H1 (cell line): ENCODE data around the gene EEIG1. TPM values are rescaled to one million over a fixed set of nuclear protein-coding genes. Genes with fewer than 3 reads are reported as not detected.

Source experiments
- CTCF ChIA-PET: fragments of 300-600 bp; sonication (Branson Sonifier 250); formaldehyde crosslinking; loops from one replicate; lab custom pipeline; 2021; ENCODE audit not compliant: partially characterized antibody; lab: Charles Lee
- POLR2A ChIA-PET: fragments of 300-600 bp; sonication (Branson Sonifier 250); formaldehyde crosslinking; loops from one replicate; lab custom pipeline; 2021; ENCODE audit warnings: inconsistent platforms; ENCODE audit not compliant: partially characterized antibody; lab: Charles Lee
- DNase-seq, 2 experiments: peaks; one replicate each; pipeline versions ENCODE4 v3.0.0 to v3.0.0-alpha.2; 2010 to 2022; ENCODE audit warnings: low spot score in 2 of 2, low read depth in 1 of 2, mixed read lengths in 1 of 2
- FAIRE-seq: peaks from 2 replicates; lab custom pipeline; 2011; peaks lifted over from hg19 to GRCh38; lab: Jason Lieb, UNC
- H2AFZ ChIP-seq: 2 replicates; pipeline ENCODE4 v1.8.1; 2012; ENCODE audit warnings: low read length, inconsistent platforms
- H2AK5ac ChIP-seq: 2 replicates; pipeline ENCODE4 v1.6.1; 2013; ENCODE audit warnings: low read depth, low read length
- H2BK120ac ChIP-seq: replicated peaks from 2 replicates; pipeline ENCODE3; 2013; ENCODE audit warnings: low read depth, low read length, inconsistent platforms
- H2BK12ac ChIP-seq: 2 replicates; pipeline ENCODE4 v1.6.1; 2013; ENCODE audit warnings: low read depth, low read length
- H2BK15ac ChIP-seq: 2 replicates; pipeline ENCODE4 v1.6.1; 2013; ENCODE audit warnings: low read length
- H2BK20ac ChIP-seq: 2 replicates; pipeline ENCODE4 v1.6.1; 2013; ENCODE audit warnings: low read length
- H2BK5ac ChIP-seq: 2 replicates; pipeline ENCODE4 v1.6.1; 2013; ENCODE audit warnings: low read depth, low read length
- H3K14ac ChIP-seq: 2 replicates; pipeline ENCODE4 v1.6.1; 2013; ENCODE audit warnings: inconsistent platforms; ENCODE audit not compliant: insufficient read length
- H3K18ac ChIP-seq: 2 replicates; pipeline ENCODE4 v1.6.1; 2013; ENCODE audit warnings: low read length; ENCODE audit errors: extremely low read depth
- H3K23ac ChIP-seq: 2 replicates; pipeline ENCODE4 v1.6.1; 2013; ENCODE audit warnings: inconsistent platforms; ENCODE audit not compliant: insufficient read length
- H3K23me2 ChIP-seq: 2 replicates; pipeline ENCODE4 v1.6.1; 2013; ENCODE audit warnings: low read depth, low read length
- H3K27ac ChIP-seq: 2 replicates; pipeline ENCODE4 v1.6.1; 2011; ENCODE audit warnings: low read depth, low read length, inconsistent platforms
- H3K27me3 ChIP-seq, 4 experiments: replicated peaks in 1 of 4; 1 replicate in 1 of 4; 2 replicates in 3 of 4; pipeline versions ENCODE4 v1.6.1 to v1.8.1; 2011 to 2013; ENCODE audit warnings: low read length in 3 of 4, mild to moderate bottlenecking in 3 of 4, inconsistent platforms in 2 of 4, mixed read lengths in 2 of 4, moderate library complexity in 1 of 4; ENCODE audit not compliant: control insufficient read depth in 3 of 4, insufficient read depth in 3 of 4; ENCODE audit errors: extremely low read depth in 1 of 4
- H3K36me3 ChIP-seq, 4 experiments: 2 replicates each; pipeline versions ENCODE4 v1.6.1 to v1.8.1; 2011 to 2013; ENCODE audit warnings: mild to moderate bottlenecking in 4 of 4, low read length in 3 of 4, moderate library complexity in 2 of 4, control low read depth in 1 of 4, inconsistent platforms in 1 of 4; ENCODE audit not compliant: insufficient read depth in 4 of 4, control insufficient read depth in 2 of 4
- H3K4ac ChIP-seq: replicated peaks from 2 replicates; pipeline ENCODE3; 2013; ENCODE audit warnings: low read length, low read depth, mixed read lengths, inconsistent platforms; ENCODE audit not compliant: insufficient read length
- H3K4me1 ChIP-seq, 4 experiments: replicated peaks in 1 of 4; 1 replicate in 1 of 4; 2 replicates in 3 of 4; pipeline versions ENCODE4 v1.6.1 to v1.8.1; 2011 to 2013; ENCODE audit warnings: low read length in 3 of 4, inconsistent platforms in 2 of 4, mixed read lengths in 1 of 4; ENCODE audit not compliant: insufficient read depth in 4 of 4, control insufficient read depth in 3 of 4
- H3K4me2 ChIP-seq, 2 experiments: 2 replicates each; pipeline versions ENCODE4 v1.6.1 to v1.8.1; 2011 to 2013; ENCODE audit warnings: low read depth in 2 of 2, low read length in 2 of 2, control low read depth in 1 of 2, inconsistent platforms in 1 of 2, mild to moderate bottlenecking in 1 of 2; ENCODE audit not compliant: insufficient read depth in 1 of 2
- H3K4me3 ChIP-seq, 4 experiments: fragments of 200-600, 300-600 bp in 1 of 4; sonication (generic), shearing (Covaris generic), sonication (Bioruptor Twin) in 1 of 4; 2 replicates each; pipeline versions ENCODE4 v1.5.1 to v1.8.1; 2011 to 2016; ENCODE audit warnings: low read length in 4 of 4, low read depth in 3 of 4, control low read depth in 2 of 4, inconsistent platforms in 2 of 4, mild to moderate bottlenecking in 2 of 4, mixed read lengths in 1 of 4, moderate library complexity in 1 of 4; ENCODE audit not compliant: insufficient read depth in 2 of 4; ENCODE audit errors: extremely low read depth in 1 of 4
- H3K56ac ChIP-seq: replicated peaks from 2 replicates; pipeline ENCODE3; 2013; ENCODE audit warnings: low read depth, mild to moderate bottlenecking, mixed read lengths, low read length, inconsistent platforms; ENCODE audit not compliant: insufficient read length
- H3K79me1 ChIP-seq: 2 replicates; pipeline ENCODE4 v1.6.1; 2013; ENCODE audit warnings: low read depth, low read length, control low read depth
- H3K79me2 ChIP-seq, 2 experiments: 2 replicates each; pipeline versions ENCODE4 v1.6.1 to v1.8.1; 2012 to 2013; ENCODE audit warnings: low read length in 2 of 2, mild to moderate bottlenecking in 2 of 2, inconsistent platforms in 1 of 2; ENCODE audit not compliant: insufficient read depth in 2 of 2, control insufficient read depth in 1 of 2
- H3K9ac ChIP-seq, 4 experiments: replicated peaks in 1 of 4; 1 replicate in 1 of 4; 2 replicates in 3 of 4; pipeline versions ENCODE4 v1.6.1 to v1.8.1; 2011 to 2013; ENCODE audit warnings: low read depth in 3 of 4, low read length in 3 of 4, control low read depth in 2 of 4, mild to moderate bottlenecking in 2 of 4, moderate library complexity in 2 of 4, inconsistent platforms in 1 of 4; ENCODE audit errors: extremely low read depth in 1 of 4
- H3K9me3 ChIP-seq, 2 experiments: 2 replicates each; pipeline versions ENCODE4 v1.6.1 to v1.8.1; 2012 to 2013; ENCODE audit warnings: mild to moderate bottlenecking in 2 of 2, moderate library complexity in 2 of 2, control low read depth in 1 of 2, inconsistent platforms in 1 of 2, low read depth in 1 of 2, low read length in 1 of 2, mixed read lengths in 1 of 2; ENCODE audit not compliant: insufficient read depth in 2 of 2
- H4K20me1 ChIP-seq, 2 experiments: replicated peaks in 1 of 2; 2 replicates each; pipeline versions ENCODE3 to v1.8.1; 2011 to 2013; ENCODE audit warnings: inconsistent platforms in 2 of 2, low read length in 2 of 2, mild to moderate bottlenecking in 1 of 2; ENCODE audit not compliant: insufficient read depth in 2 of 2, control insufficient read depth in 1 of 2
- H4K5ac ChIP-seq: 2 replicates; pipeline ENCODE4 v1.6.1; 2013; ENCODE audit warnings: low read length, low read depth, mixed read lengths, inconsistent platforms; ENCODE audit not compliant: insufficient read length
- H4K8ac ChIP-seq: 2 replicates; pipeline ENCODE4 v1.8.0; 2013; ENCODE audit warnings: mild to moderate bottlenecking, moderate library complexity, low read length, inconsistent platforms; ENCODE audit not compliant: insufficient read depth; ENCODE audit errors: extremely low read depth
- H4K91ac ChIP-seq: replicated peaks from 2 replicates; pipeline ENCODE3; 2013; ENCODE audit warnings: low read length, mixed read lengths, inconsistent platforms; ENCODE audit not compliant: insufficient read length
- YY1 ChIP-seq: IDR thresholded peaks from 2 replicates; pipeline ENCODE4 v1.6.1; 2011; ENCODE audit warnings: low read depth, mild to moderate bottlenecking, low read length
- WGBS, 2 experiments: shearing (Covaris generic) in 1 of 2; methylation state at CpG; one replicate each; pipeline versions ENCODE4 v1.1.6 to v1.1.7; 2013 to 2015; ENCODE audit warnings: low lambda C conversion rate in 2 of 2, mixed read lengths in 2 of 2, inconsistent platforms in 1 of 2, low coverage in 1 of 2, missing lambda C conversion rate in 1 of 2; ENCODE audit not compliant: insufficient replicate concordance in 2 of 2, insufficient coverage in 1 of 2, insufficient read length in 1 of 2; ENCODE audit errors: extremely low coverage in 1 of 2, missing lambda C conversion rate in 1 of 2; 5-methylcytosine and 5-hydroxymethylcytosine counted together
- polyA plus RNA-seq, 7 experiments: library from polyadenylated mRNA; depleted of rRNA in 3 of 7; stranded (reverse) in 5 of 7; unstranded in 2 of 7; fragments of >200 nt in 5 of 7; fragments of 200-250 nt in 2 of 7; gene quantifications; 1 replicate in 5 of 7; 2 replicates in 1 of 7; 4 replicates in 1 of 7; pipeline versions ENCODE4 v1.2.1 to v1.2.3, GENCODE V29; 2011 to 2013; ENCODE audit warnings: missing spikeins in 2 of 7, mixed read lengths in 2 of 7
- total RNA-seq: library from RNA; stranded (reverse); fragmentation: NEBNext Ultra II Directional; extraction: Animal tissue kit (Norgen Biotek cat#: 25700); gene quantifications from 2 replicates; pipeline ENCODE4 v1.2.1, GENCODE V29; 2021

Gene EEIG1
- total and polyA plus RNA-seq, 2 of the 8 experiments (the other 6 are each of a cell fraction or from before 2014, with no cell fraction given) = 29.8 to 50.8 TPM

DNA sequence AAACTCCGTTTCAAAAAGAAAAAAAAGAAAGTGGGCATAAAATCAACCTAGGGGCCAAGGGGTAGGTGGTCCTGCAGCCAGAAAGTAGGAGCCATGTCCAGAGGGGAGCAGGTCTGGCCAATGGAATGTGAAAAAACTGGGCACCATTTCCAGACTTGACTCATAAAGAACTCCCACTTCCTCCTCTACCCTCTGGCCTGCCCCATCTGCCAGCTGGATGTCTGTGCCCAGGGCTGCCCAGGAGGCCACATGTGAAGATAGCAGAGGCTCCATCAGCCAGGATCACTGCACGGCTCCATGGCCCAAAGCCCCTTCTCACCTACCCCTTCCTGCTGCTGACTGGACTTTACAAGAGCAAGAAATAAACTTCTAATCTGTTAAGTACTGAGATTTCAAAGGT lies 42.1 kb upstream of the EEIG1 start:
- DNase-seq (no peak), FAIRE-seq (no peak)
- H2BK12ac ChIP-seq = no peak overlapping the region
- H3K18ac ChIP-seq = no peak overlapping the region
- no peaks in the 10 kb centered on the region for H3K36me3 ChIP-seq
- no peak overlapping the region for H3K4me3 ChIP-seq
- H2BK120ac ChIP-seq = no peak overlapping the region
- no peak overlapping the region for H2AFZ ChIP-seq
- no peaks in the 10 kb centered on the region for H3K79me2 ChIP-seq
- TF ChIP-seq YY1 = no peak
- H4K8ac ChIP-seq = no peak overlapping the region
- H3K9me3 ChIP-seq = no peaks in the 10 kb centered on the region
- no peak overlapping the region for H3K4ac ChIP-seq
- H3K4me1 ChIP-seq = no peaks in the 10 kb centered on the region
- H4K91ac ChIP-seq = no peak overlapping the region
- no peak overlapping the region for H2BK15ac ChIP-seq
- H3K4me2 ChIP-seq = no peak overlapping the region
- POLR2A ChIA-PET = interaction anchor here (0.6 kb wide), 1 partner anchor 39 kb away, joined by 3 read pairs; no protein-coding TSS in a partner anchor
- no peaks in the 10 kb centered on the region for H3K27me3 ChIP-seq
- no peak overlapping the region for H3K14ac ChIP-seq
- H4K5ac ChIP-seq = no peak overlapping the region
- no peaks in the 10 kb centered on the region for H3K23me2 ChIP-seq
- H3K9ac ChIP-seq = no peak overlapping the region
- WGBS, 2 experiments = 90% methylated on average over 2 of the region's 2 CpGs; no CpG with 5 or more reads in 1 of the 2 experiments
- H2AK5ac ChIP-seq = no peak overlapping the region
- no peaks in the 10 kb centered on the region for H3K79me1 ChIP-seq
- no peak overlapping the region for H2BK20ac ChIP-seq
- CTCF ChIA-PET = interaction anchor here (1.2 to 38.5 kb wide), 4 partner anchors 12 to 74 kb away, joined by 7 to 825 read pairs (median 56); partner anchors contain the start of gene DPM2
- no peak overlapping the region for H3K27ac ChIP-seq
- H3K56ac ChIP-seq = no peak overlapping the region
- no peak overlapping the region for H2BK5ac ChIP-seq
- H3K23ac ChIP-seq = no peak overlapping the region
- no peaks in the 10 kb centered on the region for H4K20me1 ChIP-seq
